ENCODE results near the gene PPP1R9A. TPM values are rescaled to one million over a fixed set of nuclear protein-coding genes. Genes with fewer than 3 reads are reported as not detected.

Gene PPP1R9A
- total RNA-seq, 3 donors from 2014 or later, result 0.08 to 0.35 (median 0.16) TPM

DNA sequence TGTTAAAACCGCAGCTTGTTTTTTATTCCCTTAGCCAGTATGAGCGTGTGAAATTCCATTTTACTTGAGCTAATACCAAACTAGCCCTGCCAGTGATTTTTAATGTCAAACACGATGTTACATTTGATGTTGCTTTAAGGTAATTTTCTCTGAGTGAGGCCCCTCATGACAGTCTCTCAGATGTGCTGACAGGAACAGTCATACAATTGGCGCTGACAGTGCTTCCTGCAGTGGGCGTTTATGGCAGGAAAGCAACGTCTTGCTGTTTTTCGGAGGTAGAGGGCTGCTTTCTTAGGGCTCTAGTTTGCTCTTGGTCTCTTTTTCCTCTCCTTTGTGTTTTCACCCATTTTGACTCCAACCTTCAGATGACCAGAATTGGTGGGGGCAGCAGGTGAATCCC lies 397.6 kb downstream of the PPP1R9A start:
- Mint-ChIP-seq H3K27me3 (ENCODE audit: low read depth) (peaks cover 2% of the 10 kb centered on the region), H3K9me3 (no peaks in the 10 kb centered on the region), H3K4me3 (no peak overlapping the region), H3K36me3 (ENCODE audit: insufficient read depth) (no peaks in the 10 kb centered on the region), H3K4me1 (ENCODE audit: low read depth) (no peaks in the 10 kb centered on the region)
- ATAC-seq, result no peak
- DNase-seq, result no peak

DNA sequence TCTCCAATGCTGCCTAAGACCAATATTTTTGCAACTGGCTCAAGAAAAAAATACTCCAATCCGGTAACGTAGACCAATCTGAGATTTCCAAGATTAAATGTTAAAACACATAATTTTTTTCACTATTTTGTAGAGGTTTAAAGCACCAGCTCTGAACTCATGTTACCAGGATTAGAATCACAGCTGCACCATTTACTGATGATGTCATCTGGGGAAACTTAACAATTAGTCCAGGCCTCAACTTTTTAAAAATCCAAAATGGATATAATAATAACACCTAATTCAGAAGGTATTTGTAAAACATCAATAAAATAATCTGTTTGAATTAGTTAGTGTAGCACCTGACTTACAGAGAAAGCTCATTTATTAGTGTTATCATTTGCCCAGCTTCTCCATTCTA lies 402.6 kb downstream of the PPP1R9A start:
- no peak overlapping the region for H3K4me3 Mint-ChIP-seq
- ATAC-seq, result no peak
- H3K36me3 Mint-ChIP-seq (ENCODE audit: insufficient read depth), result no peaks in the 10 kb centered on the region

DNA sequence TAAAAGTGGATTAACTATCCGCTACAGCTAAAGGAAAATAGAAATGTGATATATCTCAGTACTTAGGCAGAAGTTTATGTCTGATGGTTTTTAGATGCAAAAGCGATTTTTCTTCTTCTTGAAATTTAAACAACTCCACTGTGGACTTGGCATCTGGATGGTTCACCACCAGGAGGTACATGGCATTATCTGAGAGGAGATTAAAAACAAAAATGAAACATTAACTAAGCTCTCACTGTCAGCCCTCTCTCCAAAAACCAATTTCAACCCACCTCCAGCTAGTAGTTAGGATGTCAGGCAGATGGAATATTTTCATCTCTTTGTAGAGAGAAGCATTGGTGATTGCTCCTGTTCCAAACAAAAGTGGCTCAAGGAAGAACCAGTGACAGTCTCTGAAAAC lies 404.0 kb downstream of the PPP1R9A start:
- DNase-seq (no peak), ATAC-seq (no peak)
- H3K36me3 Mint-ChIP-seq (ENCODE audit: insufficient read depth), result no peaks in the 10 kb centered on the region
- H3K4me1 Mint-ChIP-seq (ENCODE audit: low read depth), result no peaks in the 10 kb centered on the region
- H3K9me3 Mint-ChIP-seq, result no peaks in the 10 kb centered on the region
- H3K4me3 Mint-ChIP-seq, result no peak overlapping the region
- H3K27me3 Mint-ChIP-seq (ENCODE audit: low read depth), result peaks cover 4% of the 10 kb centered on the region

More for the DNA sequence above, 402.6 kb downstream of the PPP1R9A start:
- Mint-ChIP-seq H3K9me3 (no peaks in the 10 kb centered on the region), H3K27me3 (ENCODE audit: low read depth) (peaks cover 4% of the 10 kb centered on the region), H3K4me1 (ENCODE audit: low read depth) (no peaks in the 10 kb centered on the region)
- no peak for DNase-seq

DNA sequence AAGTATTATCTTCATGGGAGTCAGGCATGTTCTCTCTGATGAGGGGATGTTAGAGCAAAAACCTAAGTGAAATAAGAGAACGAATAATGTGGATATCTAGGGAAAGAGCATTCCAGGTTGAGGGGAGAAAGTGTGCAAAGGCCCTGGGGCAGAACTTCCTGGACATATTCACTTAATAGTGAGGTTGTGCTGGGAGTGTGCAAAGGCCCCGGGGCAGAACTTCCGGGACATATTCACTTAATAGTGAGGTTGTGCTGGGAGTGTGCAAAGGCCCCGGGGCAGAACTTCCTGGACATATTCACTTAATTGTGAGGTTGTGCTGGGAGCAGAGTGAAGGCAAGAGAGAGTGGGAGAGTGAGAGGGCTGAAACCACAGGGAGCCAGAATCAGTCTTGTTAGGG lies 405.2 kb downstream of the PPP1R9A start:
- Mint-ChIP-seq H3K27me3 (ENCODE audit: low read depth) (peaks cover 4% of the 10 kb centered on the region), H3K36me3 (ENCODE audit: insufficient read depth) (no peaks in the 10 kb centered on the region), H3K4me1 (ENCODE audit: low read depth) (no peaks in the 10 kb centered on the region), H3K4me3 (no peak overlapping the region), H3K9me3 (no peaks in the 10 kb centered on the region)
- ATAC-seq (no peak), DNase-seq (no peak)

DNA sequence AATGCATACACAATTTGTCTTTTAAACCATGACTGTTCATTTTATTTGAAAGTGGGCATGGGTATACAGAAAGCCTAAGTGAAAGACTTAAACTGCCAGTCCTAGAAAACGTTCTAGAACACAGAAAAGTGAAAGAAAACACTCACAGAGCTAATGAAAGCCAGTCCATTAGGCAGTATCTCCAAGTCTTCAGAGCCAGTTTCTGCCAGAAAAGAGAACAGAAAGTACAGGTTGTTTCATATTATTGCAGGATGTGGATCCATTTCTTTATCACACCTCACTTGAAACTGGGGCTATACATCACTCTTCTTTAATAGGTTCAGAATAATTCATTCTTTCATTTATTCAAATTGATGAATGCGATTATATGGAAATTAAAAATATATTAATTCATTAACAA lies 409.2 kb downstream of the PPP1R9A start:
- Mint-ChIP-seq H3K36me3 (ENCODE audit: insufficient read depth) (no peaks in the 10 kb centered on the region), H3K27me3 (ENCODE audit: low read depth) (no peaks in the 10 kb centered on the region), H3K9me3 (no peaks in the 10 kb centered on the region), H3K4me3 (no peak overlapping the region), H3K4me1 (ENCODE audit: low read depth) (no peaks in the 10 kb centered on the region)
- DNase-seq (no peak), ATAC-seq (no peak)

DNA sequence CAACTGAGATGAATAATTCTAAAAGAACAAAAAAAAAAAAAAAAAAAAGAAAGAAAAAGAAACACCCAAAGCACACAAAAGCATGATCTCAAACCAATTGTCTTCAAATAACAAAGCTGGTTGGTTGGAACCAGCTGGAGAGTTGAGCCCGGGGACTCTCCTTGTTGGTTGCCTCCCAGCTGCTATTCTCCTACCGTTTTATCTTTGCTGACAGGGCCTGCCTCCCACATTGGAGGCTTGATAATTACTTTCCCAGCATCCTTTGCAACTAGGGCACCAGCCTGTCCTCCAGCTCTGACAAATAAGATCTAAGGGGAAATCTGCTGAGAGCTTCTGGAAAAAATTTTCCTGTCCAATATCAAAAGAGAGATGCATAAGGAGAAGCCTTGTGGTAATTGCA lies 410.2 kb downstream of the PPP1R9A start:
- no peaks in the 10 kb centered on the region for H3K27me3 Mint-ChIP-seq (ENCODE audit: low read depth)
- ATAC-seq, result no peak
- no peak for DNase-seq
- H3K36me3 Mint-ChIP-seq (ENCODE audit: insufficient read depth), result no peaks in the 10 kb centered on the region
- H3K4me1 Mint-ChIP-seq (ENCODE audit: low read depth), result no peaks in the 10 kb centered on the region
- no peak overlapping the region for H3K4me3 Mint-ChIP-seq
- H3K9me3 Mint-ChIP-seq, result no peaks in the 10 kb centered on the region

DNA sequence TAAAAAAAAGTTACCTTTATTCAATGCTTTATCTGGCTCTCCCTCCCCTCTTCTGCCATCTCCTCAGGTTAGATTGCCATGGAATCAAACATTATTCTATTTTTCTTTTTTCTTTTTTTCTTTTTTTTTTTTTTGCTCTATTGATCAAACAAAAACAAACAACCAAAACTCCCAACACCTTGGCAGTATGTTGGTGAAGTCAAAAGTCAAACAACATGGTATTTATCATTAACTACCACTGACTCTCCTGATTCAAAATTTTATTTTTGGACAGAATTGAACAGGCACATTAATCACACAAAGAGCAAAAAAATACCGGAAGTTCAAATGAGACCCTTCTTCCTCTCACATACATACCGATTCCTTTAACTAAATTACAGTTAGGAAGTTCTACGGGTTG lies 410.6 kb downstream of the PPP1R9A start:
- ATAC-seq (no peak), DNase-seq (no peak)
- Mint-ChIP-seq H3K4me3 (no peak overlapping the region), H3K9me3 (no peaks in the 10 kb centered on the region), H3K4me1 (ENCODE audit: low read depth) (no peaks in the 10 kb centered on the region), H3K36me3 (ENCODE audit: insufficient read depth) (no peaks in the 10 kb centered on the region), H3K27me3 (ENCODE audit: low read depth) (no peaks in the 10 kb centered on the region)

DNA sequence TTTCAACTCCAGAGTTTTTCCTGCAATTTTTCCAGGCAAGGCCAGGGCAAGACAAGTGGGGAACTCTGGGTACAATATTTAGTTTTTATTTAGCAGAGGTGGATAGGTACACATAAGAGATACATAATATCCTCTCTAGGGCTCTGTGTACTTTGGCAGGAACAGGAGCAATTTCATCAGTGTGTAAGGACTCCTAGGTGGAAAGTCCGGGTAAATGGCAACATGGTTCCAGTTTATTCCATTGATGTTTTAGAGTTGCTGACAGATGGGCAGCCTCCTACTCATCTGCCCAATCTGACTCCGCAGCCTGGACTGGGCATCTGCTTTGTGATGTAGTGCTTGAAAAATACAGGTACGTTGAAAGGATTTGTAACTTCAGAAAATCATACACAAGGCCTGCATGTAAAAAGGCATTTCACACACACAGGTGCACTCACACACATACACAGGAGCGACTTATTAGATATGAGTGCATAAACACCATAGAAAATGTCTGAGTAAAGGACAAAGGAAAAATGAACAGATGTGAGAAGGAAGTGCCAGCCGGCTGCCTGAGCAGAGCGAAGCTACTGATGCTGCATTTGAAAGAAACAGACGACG lies 411.2 kb downstream of the PPP1R9A start:
- no peaks in the 10 kb centered on the region for H3K4me1 Mint-ChIP-seq (ENCODE audit: low read depth)
- no peak overlapping the region for H3K4me3 Mint-ChIP-seq
- no peak for ATAC-seq
- DNase-seq, result no peak
- H3K27me3 Mint-ChIP-seq (ENCODE audit: low read depth), result no peaks in the 10 kb centered on the region
- no peaks in the 10 kb centered on the region for H3K36me3 Mint-ChIP-seq (ENCODE audit: insufficient read depth)
- H3K9me3 Mint-ChIP-seq, result no peaks in the 10 kb centered on the region

DNA sequence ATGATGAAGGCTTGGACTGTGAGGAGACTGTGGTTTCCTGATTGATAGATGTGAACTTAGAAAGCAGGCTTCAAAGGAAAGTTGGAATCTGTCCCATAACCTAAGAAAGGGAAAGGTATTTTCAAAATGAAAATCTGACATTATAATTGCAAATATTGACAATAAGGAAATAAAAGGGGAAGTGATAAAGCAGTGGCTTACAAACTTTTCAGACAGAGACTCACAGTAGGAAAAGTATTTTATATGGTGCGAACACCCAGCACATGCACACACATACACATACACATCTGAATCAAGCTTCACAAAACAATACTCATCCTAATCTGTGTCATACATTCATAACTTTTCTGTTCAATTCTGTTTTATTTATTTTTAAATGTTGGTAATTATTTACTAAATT lies 412.2 kb downstream of the PPP1R9A start:
- no peaks in the 10 kb centered on the region for H3K36me3 Mint-ChIP-seq (ENCODE audit: insufficient read depth)

DNA sequence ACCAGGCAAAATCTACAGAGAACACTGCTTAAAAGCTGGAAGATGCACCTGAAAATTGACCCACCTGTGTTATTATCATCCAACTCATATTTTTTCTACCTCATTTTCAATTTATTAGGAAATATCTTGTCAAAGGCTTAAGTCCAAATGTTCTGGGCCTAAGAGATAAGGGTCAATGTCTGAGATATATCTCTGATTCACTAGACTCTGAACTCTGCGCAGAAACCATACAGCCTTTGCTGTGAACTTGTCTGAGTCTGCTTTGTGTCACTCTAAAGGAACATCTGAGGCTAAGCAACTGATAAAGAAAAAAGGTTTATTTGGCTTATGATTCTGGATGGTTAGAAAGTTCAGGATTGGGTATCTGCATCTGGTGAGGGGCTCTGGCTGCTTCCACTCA lies 413.3 kb downstream of the PPP1R9A start:
- Mint-ChIP-seq H3K4me1 (ENCODE audit: low read depth) (no peaks in the 10 kb centered on the region), H3K36me3 (ENCODE audit: insufficient read depth) (no peaks in the 10 kb centered on the region), H3K9me3 (no peaks in the 10 kb centered on the region), H3K4me3 (no peak overlapping the region), H3K27me3 (ENCODE audit: low read depth) (peaks cover 7% of the 10 kb centered on the region)
- no peak for DNase-seq
- ATAC-seq, result no peak

More for the DNA sequence above, 412.2 kb downstream of the PPP1R9A start:
- Mint-ChIP-seq H3K27me3 (ENCODE audit: low read depth) (no peaks in the 10 kb centered on the region), H3K9me3 (no peaks in the 10 kb centered on the region), H3K4me3 (no peak overlapping the region), H3K4me1 (ENCODE audit: low read depth) (no peaks in the 10 kb centered on the region)
- no peak for ATAC-seq
- DNase-seq, result no peak

DNA sequence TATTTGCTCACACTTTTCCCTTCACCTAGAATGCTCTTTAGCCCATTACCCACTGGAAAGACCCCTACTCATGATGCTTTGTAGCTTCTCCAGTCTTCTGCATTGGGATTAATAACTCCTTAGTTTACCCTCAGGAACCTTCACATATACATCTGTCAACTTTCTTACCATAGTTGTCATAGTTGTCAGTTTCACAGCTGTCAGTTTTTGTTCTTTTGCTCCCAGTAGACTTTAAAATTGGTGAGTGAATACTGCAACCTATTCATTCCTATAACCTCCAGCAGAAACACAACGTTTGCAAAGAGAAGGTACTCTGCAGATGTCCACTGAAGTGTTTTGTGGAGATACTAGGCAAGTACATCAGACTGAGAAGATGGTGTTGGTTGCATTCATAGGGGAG lies 414.3 kb downstream of the PPP1R9A start:
- peaks cover 9% of the 10 kb centered on the region for H3K27me3 Mint-ChIP-seq (ENCODE audit: low read depth)
- H3K4me3 Mint-ChIP-seq, result no peak overlapping the region
- DNase-seq (no peak), ATAC-seq (no peak)
- no peaks in the 10 kb centered on the region for H3K36me3 Mint-ChIP-seq (ENCODE audit: insufficient read depth)
- no peaks in the 10 kb centered on the region for H3K9me3 Mint-ChIP-seq
- no peaks in the 10 kb centered on the region for H3K4me1 Mint-ChIP-seq (ENCODE audit: low read depth)

DNA sequence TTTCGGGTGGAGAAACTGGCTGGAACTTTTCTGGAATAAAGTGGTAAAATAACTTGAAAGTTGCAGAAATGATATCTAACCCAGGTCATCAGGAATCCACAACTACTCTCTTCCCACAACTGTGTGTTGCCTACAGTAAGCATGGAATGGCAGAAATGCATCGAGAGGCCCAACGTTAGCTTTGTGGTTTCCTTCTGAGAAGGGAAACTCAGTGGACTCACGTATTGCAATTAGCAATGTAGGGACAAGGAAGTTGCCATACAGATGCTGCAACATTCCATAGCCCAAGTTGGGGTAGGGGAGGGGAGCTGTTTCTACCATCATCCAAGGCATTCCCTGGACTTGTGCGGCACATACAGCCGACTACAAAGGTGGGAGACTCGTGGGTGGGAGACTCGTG lies 415.0 kb downstream of the PPP1R9A start:
- no peaks in the 10 kb centered on the region for H3K36me3 Mint-ChIP-seq (ENCODE audit: insufficient read depth)
- H3K9me3 Mint-ChIP-seq, result no peaks in the 10 kb centered on the region
- H3K27me3 Mint-ChIP-seq (ENCODE audit: low read depth), result peaks cover 9% of the 10 kb centered on the region
- no peaks in the 10 kb centered on the region for H3K4me1 Mint-ChIP-seq (ENCODE audit: low read depth)
- DNase-seq (no peak), ATAC-seq (no peak)
- H3K4me3 Mint-ChIP-seq, result no peak overlapping the region

DNA sequence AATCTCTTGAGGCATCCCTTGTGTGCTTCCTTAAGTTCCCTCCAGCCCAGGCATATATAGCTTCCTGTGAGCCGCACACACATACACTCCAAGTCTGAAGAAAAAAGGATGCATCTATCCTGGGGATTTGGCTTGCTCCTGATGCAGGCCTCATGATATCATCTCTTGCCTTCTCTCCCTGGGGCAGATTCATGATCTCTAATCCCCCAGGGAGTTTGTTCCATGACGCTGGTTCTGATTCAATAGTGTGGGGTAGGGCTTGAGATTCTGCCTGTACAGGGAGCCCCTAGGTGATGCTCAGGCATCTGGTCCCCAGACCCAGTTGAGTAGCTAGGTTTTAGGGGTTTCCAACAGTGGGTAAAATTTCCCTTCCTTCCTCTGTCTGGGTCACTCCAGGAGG lies 415.5 kb downstream of the PPP1R9A start:
- Mint-ChIP-seq H3K36me3 (ENCODE audit: insufficient read depth) (no peaks in the 10 kb centered on the region), H3K4me3 (no peak overlapping the region), H3K9me3 (no peaks in the 10 kb centered on the region), H3K4me1 (ENCODE audit: low read depth) (no peaks in the 10 kb centered on the region), H3K27me3 (ENCODE audit: low read depth) (peaks cover 9% of the 10 kb centered on the region)
- no peak for ATAC-seq
- no peak for DNase-seq

DNA sequence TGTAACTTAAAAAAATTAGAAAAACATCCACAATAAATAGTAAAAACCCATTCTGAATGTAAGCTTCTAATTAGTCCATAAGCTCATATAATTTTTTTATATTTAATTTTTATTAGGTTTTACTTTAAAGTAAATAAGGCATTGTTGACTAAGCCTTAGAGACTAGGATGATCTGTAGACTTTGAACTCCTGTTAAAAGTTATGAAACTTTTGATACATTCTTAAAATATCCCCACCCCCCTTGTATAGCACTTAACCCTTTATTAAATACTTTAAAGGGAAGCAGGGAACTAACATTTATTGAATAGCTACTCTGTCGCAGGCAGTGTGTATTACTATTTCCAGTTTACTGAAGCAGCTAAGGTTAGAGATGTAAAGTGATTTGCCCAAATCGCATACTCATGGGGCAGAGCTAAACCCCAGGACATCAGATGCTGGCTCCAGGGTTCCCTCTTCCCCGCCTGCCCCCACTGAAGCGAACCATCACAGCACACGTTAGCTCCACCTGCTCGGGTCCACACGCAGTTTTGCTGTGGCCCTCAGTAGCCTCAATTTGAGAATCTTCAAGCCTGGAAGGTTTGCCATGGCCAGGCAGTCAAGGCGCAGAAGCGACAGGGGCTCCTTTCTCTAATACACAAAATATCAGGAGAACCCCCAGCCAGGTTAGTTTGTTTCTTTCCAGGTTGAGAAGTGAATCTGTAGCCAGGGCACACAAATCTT lies 416.2 kb downstream of the PPP1R9A start:
- Mint-ChIP-seq H3K4me3 (no peak overlapping the region), H3K36me3 (ENCODE audit: insufficient read depth) (no peaks in the 10 kb centered on the region), H3K4me1 (ENCODE audit: low read depth) (no peaks in the 10 kb centered on the region), H3K27me3 (ENCODE audit: low read depth) (peaks cover 9% of the 10 kb centered on the region), H3K9me3 (no peaks in the 10 kb centered on the region)
- DNase-seq (no peak), ATAC-seq (no peak)

DNA sequence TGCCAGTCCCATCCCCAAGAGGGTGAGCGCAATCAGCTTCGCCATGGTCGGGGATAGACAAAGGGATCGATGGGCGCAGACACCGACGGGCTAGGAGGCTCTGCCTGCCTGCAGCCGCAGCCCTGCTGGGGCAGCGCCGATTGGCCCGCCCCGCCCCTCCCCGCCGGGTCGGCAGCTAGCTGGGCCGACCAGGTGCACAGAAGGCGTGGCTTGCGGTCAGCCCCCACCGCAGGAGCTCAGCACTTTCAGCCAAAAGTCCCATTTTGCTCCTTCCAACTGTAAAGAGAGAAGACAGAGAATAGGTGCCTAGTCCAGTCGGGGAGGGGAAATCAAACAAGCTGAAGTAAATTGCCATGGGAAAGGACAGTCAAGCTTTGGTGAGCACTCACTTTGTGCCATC lies 417.0 kb downstream of the PPP1R9A start, which contains the start of gene PON1:
Gene PON1 (minus strand): TSS at position 102 of the 400 bp plus-strand sequence. CDS start 57 bp downstream, at position 45.
- Mint-ChIP-seq H3K9me3 (no peaks in the 10 kb centered on the region), H3K36me3 (ENCODE audit: insufficient read depth) (no peaks in the 10 kb centered on the region), H3K4me1 (ENCODE audit: low read depth) (no peaks in the 10 kb centered on the region), H3K27me3 (ENCODE audit: low read depth) (peaks cover 9% of the 10 kb centered on the region), H3K4me3 (no peak within 1 kb of the TSS)
- ATAC-seq (no peak), DNase-seq (no peak)
